Ishikawa (cell line): ENCODE measurements around the gene NKAP.

Source experiments
- CEBPB ChIP-seq: IDR thresholded peaks from 2 replicates; pipeline ENCODE4 v1.6.1; 2012
- CREB1 ChIP-seq: IDR thresholded peaks from 2 replicates; pipeline ENCODE4 v1.6.1; 2012; ENCODE audit warnings: low read depth
- EGR1 ChIP-seq: IDR thresholded peaks from 2 replicates; pipeline ENCODE4 v1.6.1; 2012
- EP300 ChIP-seq: IDR thresholded peaks from 2 replicates; pipeline ENCODE4 v1.6.1; 2012; ENCODE audit warnings: borderline replicate concordance
- FOXM1 ChIP-seq: IDR thresholded peaks from 2 replicates; pipeline ENCODE4 v1.6.1; 2012; ENCODE audit warnings: low read depth, borderline replicate concordance
- MAX ChIP-seq: IDR thresholded peaks from 2 replicates; pipeline ENCODE4 v1.6.1; 2012
- NFIC ChIP-seq: IDR thresholded peaks from 2 replicates; pipeline ENCODE4 v1.6.1; 2012
- RAD21 ChIP-seq: IDR thresholded peaks from 2 replicates; pipeline ENCODE4 v1.6.1; 2012; ENCODE audit warnings: low read depth
- REST ChIP-seq: IDR thresholded peaks from 2 replicates; pipeline ENCODE4 v1.6.1; 2012; ENCODE audit warnings: low read depth, mild to moderate bottlenecking
- TAF1 ChIP-seq: IDR thresholded peaks from 2 replicates; pipeline ENCODE4 v1.6.1; 2012; ENCODE audit warnings: low read depth, mild to moderate bottlenecking
- TCF12 ChIP-seq: IDR thresholded peaks from 2 replicates; pipeline ENCODE4 v1.6.1; 2012; ENCODE audit warnings: low read depth
- TEAD4 ChIP-seq: IDR thresholded peaks from 2 replicates; pipeline ENCODE4 v1.6.1; 2012
- USF1 ChIP-seq: IDR thresholded peaks from 2 replicates; pipeline ENCODE4 v1.6.1; 2012
- YY1 ChIP-seq: IDR thresholded peaks from 2 replicates; pipeline ENCODE4 v1.6.1; 2012; ENCODE audit warnings: low read depth
- ZBTB7A ChIP-seq: IDR thresholded peaks from 2 replicates; pipeline ENCODE4 v1.6.1; 2012; ENCODE audit warnings: low read depth

NKAP gene

GRCh38 chrX:119942831-119943184, 743 bp downstream of the NKAP start:
- TF ChIP-seq CEBPB (no peak), CREB1 (no peak), EGR1 (no peak), MAX (no peak), TEAD4 (no peak)

GRCh38 chrX:119942173-119942819, 1.3 kb downstream of the NKAP start:
- TF ChIP-seq RAD21: no peak
- no peak for TF ChIP-seq EGR1
- no peak for TF ChIP-seq ZBTB7A
- no peak for TF ChIP-seq MAX
- TF ChIP-seq CREB1: no peak
- no peak for TF ChIP-seq TCF12
- no peak for TF ChIP-seq USF1
- TF ChIP-seq FOXM1: no peak
- no peak for TF ChIP-seq NFIC

- TF ChIP-seq TCF12 (no peak), EP300 (no peak), EGR1 (no peak), TAF1 (no peak), TEAD4 (no peak), CEBPB (no peak), NFIC (no peak), RAD21 (no peak), CREB1 (no peak), REST (no peak), ZBTB7A (no peak), USF1 (no peak), YY1 (no peak), MAX (no peak), FOXM1 (no peak)
Observed at GRCh38 chrX:119941336-119941735, 2.2 kb downstream of the NKAP start.

GRCh38 chrX:119935215-119935874, 8.2 kb downstream of the NKAP start:
- no peak for TF ChIP-seq NFIC
- TF ChIP-seq TAF1: no peak
- TF ChIP-seq CEBPB: no peak
- TF ChIP-seq MAX: no peak
- no peak for TF ChIP-seq TCF12

- TF ChIP-seq CEBPB (no peak), NFIC (no peak), TAF1 (no peak), EP300 (no peak), RAD21 (no peak), YY1 (no peak)
Observed at GRCh38 chrX:119919835-119920585, 23.5 kb downstream of the NKAP start.

GRCh38 chrX:119917877-119918276, 25.7 kb downstream of the NKAP start:
- no peak for TF ChIP-seq REST
- no peak for TF ChIP-seq USF1
- no peak for TF ChIP-seq FOXM1
